H54 (cell line): ENCODE data around the gene COG1.

Source experiments
- DNase-seq: peaks from one replicate; pipeline ENCODE4 v3.0.0; 2011; ENCODE audit warnings: low spot score, mixed read lengths; ENCODE audit not compliant: insufficient read length
- FAIRE-seq: peaks from 3 replicates; lab custom pipeline; 2011; peaks lifted over from hg19 to GRCh38; lab: Jason Lieb, UNC
- POLR2A ChIP-seq: IDR thresholded peaks from 2 replicates; pipeline ENCODE4 v1.6.1; 2011; ENCODE audit warnings: low read depth, mild to moderate bottlenecking, low read length

The COG1 gene

DNA sequence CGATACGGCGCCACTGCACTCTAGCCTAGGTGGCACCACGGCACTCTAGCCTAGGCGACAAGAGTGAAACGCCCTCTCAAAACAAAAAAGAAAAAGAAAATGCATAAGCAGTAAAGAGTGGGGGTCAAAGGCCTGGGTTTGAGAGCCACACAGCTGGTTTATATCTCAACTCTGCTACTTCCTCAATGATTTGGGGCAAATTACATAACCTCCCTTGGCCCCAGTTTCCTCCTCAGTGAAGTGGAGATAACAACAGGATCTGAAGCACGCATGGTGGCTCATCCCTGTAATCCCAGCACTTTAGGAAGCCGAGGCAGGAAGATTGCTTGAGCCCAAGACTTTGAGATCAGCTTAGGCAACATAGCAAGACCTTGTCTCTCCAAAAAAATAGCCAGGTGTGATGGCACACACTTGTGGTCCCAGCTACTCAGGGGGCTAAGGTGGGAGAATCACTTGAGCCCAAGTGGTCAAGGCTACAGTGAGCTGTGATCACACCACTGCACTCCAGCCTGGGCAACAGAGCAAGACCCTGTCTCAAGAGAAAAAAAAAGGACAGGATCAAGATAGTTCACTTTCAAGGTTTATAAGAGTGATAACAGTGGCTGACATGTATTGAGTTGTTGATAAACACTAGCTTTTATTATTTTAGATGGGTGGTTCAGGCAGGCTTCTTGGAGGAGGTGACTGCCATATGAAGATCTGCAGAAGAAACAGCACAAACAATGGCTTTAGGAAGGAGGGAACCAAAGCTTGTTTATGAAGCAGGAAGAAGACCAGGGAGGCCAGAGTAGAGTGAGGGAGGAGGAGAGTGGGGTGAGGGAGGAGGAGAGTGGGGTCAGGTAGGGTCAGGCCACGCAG is 8.5 kb upstream of the COG1 start:
- TF ChIP-seq POLR2A, result no peak
- FAIRE-seq (no peak), DNase-seq (no peak)

DNA sequence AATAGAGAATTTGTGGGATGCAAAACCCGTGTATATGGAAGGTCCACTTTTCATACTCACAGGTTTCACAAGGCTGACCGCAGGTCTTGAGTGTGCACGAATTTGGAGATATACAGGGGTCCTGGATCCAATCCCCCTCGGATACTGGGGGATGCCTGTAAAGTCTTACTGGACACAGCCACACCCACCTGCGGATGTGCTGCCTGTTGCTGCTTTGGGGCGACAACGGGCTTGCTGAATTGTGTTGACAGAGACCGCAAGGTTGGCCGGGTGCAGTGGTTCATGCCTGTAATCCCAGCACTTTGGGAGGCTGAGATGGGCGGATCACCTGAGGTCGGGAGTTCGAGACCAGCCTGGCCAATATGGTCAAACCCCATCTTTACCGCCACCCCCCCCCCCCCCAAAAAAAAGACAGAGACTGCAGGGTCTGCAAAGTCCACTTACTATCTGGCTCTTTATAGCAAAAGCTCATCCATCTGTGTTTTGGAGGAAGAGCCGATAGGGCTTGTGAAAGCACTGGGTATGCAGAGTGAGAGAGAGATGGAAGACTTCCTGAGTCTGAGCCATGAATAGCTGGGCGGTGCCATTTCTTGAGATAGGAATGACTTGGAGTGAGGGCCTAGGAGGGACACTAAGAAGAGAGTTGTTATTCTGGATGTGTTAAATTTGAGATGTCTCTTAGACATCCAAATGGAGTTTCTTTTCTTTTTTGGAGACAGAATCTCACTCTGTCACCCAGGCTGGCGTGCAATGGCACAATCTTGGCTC is 6.4 kb upstream of the COG1 start:
- FAIRE-seq (no peak), DNase-seq (no peak)

DNA sequence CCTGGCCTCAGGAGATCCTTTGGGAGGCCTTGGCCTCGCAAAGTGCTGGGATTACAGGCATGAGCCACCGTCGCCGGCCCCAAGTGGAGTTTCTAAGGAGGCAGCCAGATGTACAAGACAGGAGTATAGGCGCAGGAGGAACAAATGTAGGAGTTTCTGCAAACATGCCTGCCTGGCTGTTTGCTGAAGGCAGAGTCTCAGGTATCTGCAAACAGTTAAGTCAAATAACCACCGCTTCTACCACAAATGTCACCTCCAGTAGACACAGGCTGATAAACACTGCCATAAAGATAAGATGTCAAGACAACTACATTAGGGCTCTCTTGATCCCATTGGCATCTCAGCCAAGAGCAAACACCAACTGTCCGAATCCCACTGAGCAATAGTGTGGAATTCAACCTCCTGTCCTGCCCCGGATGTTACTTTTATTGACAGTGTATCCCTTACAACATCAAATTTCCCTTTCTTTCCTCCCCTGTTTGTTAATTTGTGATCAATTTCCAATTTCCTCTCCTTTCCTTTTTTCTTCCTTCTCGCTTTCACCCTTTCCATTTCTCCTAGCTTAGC is 5.6 kb upstream of the COG1 start:
- no peak for TF ChIP-seq POLR2A
- DNase-seq, result no peak
- FAIRE-seq, result no peak

More for the DNA sequence above, 6.4 kb upstream of the COG1 start:
- no peak for TF ChIP-seq POLR2A

DNA sequence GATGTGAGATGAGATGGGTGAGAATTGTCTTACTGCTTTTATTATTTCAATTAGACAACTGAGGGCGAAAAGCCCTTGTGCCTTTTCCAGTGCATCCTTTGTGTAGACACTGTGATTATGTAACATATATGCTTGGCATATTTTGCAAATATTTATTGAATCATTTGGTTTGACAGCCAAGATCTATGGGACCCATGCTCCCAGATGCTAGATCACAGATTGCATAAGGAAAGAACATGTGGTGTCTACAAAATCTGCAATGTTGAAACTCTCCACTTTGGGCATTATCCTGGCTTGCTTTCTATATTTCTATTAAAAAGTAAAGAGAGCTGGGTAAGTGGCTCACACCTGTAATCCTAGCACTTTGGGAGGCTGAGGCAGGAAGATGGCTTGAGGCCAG is 4.8 kb upstream of the COG1 start:
- TF ChIP-seq POLR2A, result no peak
- DNase-seq (no peak), FAIRE-seq (no peak)

DNA sequence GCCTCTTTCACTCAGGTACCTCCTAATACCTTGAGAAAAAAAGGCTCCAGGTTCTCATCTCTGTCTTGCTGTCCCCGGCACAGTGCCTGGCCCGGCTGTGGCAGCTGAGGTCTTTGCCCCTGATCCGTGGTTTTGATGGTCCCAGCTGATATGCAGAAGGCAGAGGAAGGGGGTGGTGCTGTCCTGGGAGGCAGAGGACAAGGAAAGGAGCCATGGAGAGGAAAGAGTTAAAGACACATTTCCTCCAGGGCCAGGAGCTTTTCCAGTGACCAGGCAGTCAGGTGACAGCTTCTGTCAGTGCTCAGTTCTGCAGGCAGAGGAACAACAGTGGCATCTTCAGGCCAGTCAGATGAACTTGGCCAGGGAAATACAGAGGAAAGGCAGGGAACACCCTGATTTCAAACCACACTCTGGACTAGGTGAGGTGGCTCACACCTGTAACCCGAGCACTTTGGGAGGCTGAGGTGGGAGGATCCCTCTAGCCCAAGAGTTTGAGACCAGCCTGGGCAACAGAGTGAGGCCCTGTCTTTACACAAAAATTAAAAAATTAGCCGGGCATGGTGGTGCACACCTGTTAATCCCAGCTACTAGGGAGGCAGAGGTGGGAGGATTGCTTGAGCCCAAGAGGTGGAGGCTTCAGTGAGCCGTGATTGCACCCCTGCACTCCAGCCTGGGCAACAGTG is 3.3 kb upstream of the COG1 start:
- DNase-seq (peak; percentile 92), FAIRE-seq (peak; percentile 20)
- no peak for TF ChIP-seq POLR2A

DNA sequence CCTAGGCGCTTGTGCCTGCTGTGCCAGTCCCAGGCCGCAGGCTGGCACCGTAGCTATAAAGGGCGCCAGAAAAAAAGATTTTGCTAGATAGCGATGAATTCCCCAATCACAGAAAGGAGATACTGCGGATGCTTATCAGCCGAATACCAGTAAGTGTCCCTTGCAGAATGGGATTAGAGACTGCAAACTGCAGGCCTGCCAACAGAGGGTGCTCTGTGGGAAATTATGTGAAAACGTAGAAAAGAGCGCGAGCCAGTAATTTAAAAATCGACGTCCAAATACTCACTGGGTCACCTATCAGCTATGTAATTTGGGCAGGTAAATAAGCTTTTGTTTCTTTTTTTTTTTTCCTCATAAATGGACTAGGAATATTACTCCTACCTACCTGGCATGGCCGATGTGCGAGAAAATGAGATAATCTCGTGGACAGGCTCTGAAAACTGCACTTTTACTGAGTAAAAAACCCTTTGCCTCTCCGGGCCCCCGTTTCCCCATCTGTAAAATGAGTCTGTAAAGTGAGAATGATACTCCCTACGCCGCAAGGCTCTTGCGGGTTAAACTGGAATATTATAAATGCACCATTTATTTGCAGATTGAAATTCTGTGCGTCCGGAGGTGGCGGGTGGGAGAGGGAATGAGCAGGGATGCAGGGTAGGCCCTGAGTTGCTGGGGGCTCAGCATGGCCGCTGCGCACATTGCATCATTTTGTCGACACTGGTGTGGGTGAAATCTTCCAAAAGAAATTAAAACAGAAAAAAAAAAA is 1.2 kb upstream of the COG1 start:
- no peak for TF ChIP-seq POLR2A
- DNase-seq (peak; percentile 72), FAIRE-seq (no peak)

DNA sequence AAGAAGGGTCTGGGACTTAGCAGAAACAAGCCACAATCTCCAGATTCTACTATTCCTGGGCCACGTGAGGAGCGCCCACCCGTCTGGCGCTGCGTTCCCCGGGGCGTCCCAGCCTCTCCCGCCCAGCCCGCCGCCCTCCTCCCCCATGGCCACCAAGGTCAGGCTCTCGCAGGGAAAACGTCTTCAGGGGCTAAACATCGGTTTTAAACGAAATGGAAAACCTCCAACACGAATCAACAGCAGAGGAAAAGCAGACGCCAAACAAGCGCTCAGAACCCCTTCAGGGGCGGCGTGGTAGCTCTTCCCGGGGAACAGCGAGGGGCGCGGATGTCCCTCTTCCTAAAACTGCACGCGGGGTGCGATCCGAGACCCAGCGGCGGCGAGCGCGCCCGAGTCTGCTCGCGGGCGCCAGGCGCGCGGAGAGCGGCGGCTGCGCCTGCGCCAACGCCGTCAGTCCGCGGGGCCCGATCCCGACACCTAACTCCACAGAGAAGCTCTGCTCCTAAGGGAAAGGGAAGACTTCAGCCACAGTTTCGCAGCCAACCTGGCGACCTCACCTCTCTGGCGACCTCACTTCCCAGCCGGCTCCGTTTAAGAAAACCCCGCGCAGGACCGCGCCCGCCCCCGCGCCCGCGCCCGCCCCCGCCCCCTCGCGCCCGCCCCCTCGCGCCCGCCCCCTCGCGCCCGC is 505 bp upstream of the COG1 start:
- TF ChIP-seq POLR2A, result peak; percentile 82
- peak; percentile 89 for DNase-seq
- FAIRE-seq, result no peak

DNA sequence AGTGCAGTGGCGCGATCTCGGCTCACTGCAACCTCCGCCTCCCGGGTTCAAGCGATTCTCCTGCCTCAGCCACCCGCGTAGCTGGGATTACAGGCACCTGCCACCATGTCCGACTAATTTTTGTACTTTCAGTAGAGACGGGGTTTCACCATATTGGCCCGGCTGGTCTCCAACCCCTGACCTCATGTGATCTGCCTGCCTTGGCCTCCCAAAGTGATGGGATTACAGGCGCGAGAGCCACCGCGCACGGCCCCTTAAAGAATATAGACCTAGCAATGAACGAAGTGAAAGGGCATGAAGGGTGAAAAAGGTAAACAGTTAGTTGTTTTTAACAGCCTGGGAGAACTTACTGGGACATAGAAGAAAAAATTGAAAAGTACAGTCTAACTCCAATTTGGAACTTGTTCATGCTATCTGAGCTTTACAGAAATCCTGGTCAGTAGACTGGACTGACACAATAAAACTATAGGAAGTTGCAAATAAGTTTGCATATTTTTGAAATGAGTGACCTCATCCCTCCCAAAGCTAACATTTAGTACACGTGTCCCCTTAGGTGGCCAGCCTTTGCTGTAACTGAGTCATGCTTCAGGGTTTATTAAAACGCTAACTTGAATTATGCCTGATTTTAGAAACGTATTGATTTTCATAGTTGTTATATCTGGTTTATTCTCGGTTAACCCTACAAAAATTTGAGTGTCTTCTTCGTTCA is 1.8 kb downstream of the COG1 start:
- peak; percentile 43 for DNase-seq

DNA sequence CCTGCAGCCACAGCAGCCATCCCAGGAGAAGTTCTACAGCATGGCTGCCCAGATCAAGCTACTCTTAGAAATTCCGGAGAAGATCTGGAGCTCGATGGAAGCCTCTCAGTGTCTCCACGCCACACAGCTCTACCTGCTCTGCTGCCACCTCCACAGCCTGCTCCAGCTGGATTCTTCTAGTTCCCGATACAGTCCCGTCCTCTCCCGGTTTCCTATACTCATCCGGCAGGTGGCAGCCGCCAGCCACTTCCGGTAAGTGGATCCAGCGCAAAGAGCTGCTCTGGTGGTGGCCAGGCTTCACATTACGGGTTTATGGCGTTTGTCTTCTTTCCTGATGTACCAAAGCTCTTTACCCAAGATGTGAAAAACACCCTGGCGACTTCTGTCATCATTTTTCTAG is 3.6 kb downstream of the COG1 start:
- no peak for TF ChIP-seq POLR2A
- DNase-seq, result no peak
- FAIRE-seq, result no peak

More for the DNA sequence above, 1.8 kb downstream of the COG1 start:
- FAIRE-seq, result no peak
- no peak for TF ChIP-seq POLR2A

DNA sequence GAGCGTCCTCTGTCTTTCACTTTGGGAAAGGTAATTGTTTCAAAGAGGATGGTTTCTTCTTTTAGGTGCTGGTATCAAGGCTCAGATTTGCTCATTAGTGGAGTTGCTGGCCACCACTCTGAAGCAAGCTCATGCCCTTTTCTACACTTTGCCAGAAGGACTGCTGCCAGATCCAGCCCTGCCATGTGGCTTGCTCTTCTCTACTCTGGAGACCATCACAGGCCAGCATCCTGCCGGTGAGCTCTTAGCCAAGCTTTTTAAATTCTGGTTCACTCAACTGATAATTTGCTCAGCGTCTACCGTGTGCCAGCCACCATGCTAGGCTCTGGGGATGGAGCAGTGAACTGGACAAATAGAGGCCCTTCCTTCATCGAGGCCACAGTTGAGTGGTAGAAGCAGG is 4.3 kb downstream of the COG1 start:
- no peak for TF ChIP-seq POLR2A

DNA sequence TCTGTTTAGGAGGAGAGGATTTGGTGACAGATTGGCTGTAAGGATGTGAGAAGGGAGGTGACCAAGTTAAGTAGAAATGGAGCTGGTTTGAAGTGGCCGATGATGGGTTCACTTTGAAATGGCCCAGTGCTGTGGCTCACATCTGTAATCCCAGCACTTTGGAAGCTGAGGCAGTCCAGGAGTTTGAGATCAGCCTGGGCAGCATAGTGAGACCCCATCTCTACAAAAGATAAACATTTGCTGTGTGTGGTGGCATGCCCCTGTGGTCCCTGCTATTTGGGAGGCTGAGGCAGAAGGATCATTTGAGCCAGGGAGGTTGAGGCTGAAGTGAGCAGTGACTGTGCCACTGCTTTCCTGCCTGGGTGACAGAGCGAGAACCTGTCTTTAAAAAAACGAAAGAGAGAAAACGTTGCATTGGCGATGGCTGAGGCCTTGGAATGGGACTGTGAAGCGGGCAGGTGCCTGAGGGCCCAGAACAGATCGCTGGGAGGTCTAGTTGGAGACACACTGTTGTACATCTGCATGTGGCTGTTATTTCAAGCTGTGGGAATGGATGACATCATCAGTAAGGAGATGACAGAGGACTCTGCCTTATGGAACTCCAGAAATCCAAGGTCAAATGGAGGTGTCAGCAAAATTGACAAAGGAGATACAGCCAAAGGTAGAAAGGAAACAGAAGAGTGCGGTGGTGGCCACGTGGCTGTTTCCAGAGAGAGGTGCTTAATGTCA is 5.5 kb downstream of the COG1 start:
- no peak for FAIRE-seq
- no peak for DNase-seq
- no peak for TF ChIP-seq POLR2A

More for the DNA sequence above, 4.3 kb downstream of the COG1 start:
- no peak for DNase-seq
- FAIRE-seq, result no peak
